Skin of body (tissue), 2 donors: ENCODE results near the gene SLC26A1. TPM values are rescaled to one million over a fixed set of nuclear protein-coding genes. Genes with fewer than 3 reads are reported as not detected.
A peak's percentile ranks its signal among the peaks of the same experiment; 100 is the strongest.
"Not testable (repeated sequence)": the region's sequence is repeated elsewhere in the genome, so short reads cannot be mapped to it uniquely, and the experiment has no call there.

ENCODE experiments used
- DNase-seq: peaks from one replicate; lab custom pipeline; 2025; lab: John Stamatoyannopoulos, UW
- total RNA-seq: library from RNA; depleted of rRNA; stranded (reverse); fragments of >200 nt; gene quantifications from one replicate; pipeline ENCODE4 v1.2.3, GENCODE V29; 2014

The SLC26A1 gene
- total RNA-seq, 1 donor from 2014 or later = 0.30 TPM

DNA sequence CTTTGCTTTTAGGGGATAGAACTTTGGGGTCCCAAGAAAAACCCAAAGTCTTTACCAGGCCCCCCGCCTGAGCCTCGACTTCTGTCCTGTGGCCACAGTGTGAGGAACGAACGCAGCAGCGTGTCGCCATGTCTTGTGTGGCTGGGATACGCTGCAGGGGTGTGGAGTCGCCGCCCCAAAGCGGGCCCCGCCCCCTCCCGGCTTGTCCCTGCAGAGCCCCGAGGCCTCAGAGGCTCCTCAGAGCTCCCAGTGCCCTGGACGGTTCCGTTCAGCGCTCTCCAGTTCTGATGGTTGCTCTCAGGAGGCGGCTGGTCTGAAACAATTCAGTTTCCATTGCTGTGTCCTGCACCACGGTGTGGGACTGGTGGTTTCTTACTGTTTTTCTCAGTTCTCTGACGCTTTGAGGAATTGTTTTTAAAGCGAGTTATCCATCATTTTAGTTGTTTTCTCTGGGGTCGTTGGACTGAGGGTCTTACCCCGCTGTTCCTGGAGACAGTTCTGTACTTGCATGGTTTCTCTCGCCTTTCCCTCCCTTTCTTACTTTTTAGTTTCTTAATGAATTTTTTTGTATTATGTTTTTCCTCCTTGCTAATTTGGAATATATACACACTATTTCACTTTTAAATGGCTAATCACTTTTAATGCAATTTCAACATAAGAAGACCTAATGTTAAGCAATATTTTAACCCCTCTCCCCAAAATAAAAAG lies 7.9 kb downstream of the SLC26A1 start:
- DNase-seq = no peak

DNA sequence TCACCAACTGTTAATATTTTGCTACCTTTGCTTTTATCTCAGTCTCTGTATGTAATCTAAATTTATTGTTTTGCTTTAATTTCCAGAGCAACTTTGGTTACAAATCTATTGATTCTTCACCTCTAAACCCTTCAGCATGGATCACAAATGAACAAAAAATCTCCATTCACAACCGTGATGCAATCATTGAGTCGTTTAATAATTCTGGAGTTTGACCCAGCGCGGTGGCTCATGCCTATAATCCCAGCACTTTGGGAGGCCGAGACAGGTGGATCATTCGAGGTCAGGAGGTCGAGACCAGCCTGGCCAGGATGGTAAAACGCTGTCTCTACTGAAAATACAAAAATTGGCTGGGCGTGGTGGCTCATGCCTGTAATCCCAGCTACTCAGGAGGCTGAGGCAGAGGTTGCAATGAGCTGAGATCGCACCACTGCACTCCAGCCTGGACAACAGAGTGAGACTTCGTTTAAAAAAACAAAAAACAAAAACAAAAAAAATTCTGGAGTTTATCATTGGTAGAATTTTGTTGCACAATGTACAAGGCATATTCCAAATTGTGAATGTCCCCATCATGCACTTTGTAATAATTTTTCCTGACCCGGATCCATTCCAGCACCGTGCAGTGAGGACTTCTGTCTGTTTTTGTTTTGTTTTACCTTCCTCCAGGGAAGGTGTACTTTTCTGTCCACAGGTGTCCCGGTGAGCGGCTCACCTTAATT lies 8.7 kb downstream of the SLC26A1 start:
- no peak for DNase-seq

DNA sequence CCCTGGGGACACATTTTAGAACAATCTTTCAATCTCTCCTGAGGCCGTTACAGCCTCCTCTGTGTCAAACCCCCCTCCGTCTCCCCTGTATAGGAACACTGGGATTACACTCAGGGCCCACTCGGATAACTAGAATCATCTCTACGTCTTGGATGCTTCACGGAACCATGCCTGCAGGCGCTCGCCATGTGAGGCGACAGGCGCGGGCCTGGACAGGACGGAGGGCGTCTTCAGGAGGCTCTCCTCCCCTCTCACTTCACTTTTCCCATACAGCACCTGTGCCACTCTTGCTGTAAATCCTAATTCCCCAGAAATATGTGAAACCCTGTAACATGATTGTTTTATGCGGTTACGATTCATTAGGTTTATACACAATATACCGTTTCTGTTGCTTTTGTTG lies 10.4 kb downstream of the SLC26A1 start:
- no peak for DNase-seq

DNA sequence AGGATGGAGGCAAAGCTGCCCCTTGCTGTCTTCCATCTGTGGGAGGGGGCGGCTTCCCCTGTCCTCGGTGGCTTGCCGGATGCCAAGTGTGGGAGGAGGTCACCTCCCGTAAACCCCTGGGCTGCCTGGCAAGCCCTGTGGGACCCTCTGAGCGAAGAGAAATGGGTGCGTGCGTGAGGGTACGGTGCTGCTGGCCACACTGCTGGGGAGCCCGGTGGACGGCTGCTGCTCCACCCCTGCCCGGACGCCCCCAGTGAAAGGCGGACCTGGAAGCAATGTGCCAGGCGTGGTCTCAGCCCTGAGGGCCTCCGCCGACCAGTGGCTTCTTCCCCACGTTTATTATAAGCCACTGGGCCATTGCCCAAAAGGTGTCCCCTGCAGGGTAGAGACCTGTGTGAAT lies 10.9 kb downstream of the SLC26A1 start:
- no peak for DNase-seq

DNA sequence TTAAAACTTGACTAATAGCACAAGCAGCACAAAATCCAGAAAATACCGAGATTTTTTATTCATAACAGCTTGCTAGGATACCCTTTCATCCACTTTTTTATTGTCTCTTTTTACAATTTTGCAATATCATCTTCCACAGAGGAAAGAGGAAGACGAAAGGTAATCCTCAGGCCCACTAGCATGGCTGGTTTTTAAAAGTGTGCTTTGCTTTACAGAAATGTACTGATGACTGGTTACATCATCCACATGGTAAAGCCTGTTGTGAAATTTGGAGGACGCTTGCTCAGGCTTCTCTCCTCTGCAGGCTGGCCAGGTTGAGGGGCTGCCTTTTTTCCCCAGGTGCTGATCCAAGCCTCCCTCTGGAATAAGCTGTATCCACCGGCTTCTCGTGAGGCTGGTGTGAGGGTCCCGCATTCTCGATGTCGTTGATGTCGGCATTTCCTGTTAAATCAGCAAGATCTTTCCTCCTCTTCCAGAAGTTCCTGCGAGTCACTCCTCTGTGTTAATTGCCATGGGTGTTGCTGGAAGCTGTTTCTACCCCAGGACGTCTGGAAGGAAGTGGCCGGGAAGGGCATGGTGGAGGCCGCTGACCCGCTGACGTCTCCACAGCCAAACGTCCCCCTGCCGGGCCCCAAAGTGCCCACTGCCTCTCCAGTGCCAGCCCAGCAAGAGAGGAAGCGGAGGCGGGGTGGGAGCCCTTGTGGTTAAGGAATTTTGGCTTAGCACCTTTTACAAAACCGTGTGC lies 14.1 kb downstream of the SLC26A1 start:
- DNase-seq = no peak

DNA sequence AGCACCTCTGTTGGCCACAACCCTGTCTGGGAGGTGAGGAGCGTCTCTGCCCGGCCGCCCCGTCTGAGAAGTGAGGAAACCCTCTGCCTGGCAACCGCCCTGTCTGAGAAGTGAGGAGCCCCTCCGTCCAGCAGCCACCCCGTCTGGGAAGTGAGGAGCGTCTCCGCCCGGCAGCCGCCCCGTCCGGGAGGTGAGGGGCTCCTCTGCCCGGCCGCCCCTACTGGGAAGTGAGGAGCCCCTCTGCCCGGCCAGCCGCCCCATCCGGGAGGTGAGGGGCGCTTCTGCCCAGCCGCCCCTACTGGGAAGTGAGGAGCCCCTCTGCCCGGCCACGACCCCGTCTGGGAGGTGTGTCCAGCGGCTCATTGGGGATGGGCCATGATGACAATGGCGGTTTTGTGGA lies 17.2 kb downstream of the SLC26A1 start:
- DNase-seq = not testable (repeated sequence)

DNA sequence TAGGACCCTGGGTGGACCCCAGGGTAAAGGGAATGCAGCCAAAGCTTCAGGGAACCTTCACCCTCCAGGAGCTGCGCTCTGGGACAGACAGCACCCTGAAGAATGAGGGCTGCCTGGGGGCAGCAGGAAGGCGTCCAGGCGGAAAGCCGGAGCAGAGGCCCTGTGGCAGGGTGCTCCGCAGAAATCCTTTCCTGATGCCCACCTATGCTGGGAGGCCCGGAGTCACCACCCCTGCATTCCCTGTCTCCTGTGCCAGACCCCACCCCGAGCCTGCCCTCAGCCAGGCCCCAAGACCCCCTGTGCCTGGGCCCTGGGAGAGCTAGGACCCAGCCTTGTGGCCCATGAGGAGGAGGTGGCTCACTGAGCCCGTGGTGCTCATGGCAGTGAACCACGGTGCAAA lies 18.5 kb downstream of the SLC26A1 start:
- DNase-seq = no peak

DNA sequence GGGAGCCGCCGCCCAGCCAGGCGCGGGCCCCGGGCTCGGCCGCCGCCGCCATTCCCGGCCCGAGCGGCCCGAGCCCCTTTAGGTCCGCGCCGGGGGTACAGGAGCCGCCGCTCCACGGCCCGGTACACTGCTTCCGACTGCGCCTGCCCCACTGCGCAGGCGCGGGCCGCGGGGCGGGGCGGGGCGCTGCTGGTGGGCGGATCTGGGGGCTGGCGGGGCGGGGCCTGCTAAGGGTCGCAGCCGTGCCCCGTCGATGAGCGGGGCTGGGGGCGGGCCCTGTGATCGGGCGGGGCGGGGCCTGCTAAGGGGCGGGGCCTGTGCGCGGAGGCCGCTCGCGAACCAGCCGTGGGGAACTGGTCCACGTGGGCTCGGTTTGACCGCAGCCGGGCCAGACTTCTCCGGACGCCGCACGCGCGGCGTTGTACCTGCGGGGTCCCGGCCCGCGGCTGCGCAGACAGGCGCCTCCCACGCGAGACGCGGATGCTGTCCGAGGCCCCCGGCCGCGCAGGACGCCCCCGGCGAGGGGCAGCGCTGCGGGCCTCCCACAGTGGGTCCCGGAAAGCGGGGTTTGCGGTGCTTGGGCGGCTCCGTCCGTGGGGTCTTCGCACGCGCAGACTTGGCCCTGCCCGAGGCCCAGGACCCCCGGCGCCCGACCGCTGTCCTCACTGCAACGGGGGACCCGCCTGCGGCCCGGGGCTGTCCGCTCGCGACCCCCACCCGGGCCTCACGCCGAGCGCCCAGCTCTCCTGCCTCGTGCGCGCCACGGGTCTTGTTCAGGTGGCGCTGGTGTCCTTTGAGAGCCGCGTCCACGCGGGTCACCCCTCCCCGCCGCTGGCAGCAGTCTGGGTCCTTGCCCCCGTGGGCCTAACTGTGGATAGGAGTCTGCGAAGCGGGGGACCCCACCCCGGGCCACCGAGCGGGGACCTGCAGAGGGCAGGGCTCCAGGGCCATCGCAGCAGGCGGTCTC lies 19.5 kb downstream of the SLC26A1 start, which contains the start of gene DGKQ:
DGKQ (minus strand) TSS at position 139 of the 967 bp plus-strand sequence; CDS start at position 52, 87 bp downstream.
- peak; percentile 60 for DNase-seq

DNA sequence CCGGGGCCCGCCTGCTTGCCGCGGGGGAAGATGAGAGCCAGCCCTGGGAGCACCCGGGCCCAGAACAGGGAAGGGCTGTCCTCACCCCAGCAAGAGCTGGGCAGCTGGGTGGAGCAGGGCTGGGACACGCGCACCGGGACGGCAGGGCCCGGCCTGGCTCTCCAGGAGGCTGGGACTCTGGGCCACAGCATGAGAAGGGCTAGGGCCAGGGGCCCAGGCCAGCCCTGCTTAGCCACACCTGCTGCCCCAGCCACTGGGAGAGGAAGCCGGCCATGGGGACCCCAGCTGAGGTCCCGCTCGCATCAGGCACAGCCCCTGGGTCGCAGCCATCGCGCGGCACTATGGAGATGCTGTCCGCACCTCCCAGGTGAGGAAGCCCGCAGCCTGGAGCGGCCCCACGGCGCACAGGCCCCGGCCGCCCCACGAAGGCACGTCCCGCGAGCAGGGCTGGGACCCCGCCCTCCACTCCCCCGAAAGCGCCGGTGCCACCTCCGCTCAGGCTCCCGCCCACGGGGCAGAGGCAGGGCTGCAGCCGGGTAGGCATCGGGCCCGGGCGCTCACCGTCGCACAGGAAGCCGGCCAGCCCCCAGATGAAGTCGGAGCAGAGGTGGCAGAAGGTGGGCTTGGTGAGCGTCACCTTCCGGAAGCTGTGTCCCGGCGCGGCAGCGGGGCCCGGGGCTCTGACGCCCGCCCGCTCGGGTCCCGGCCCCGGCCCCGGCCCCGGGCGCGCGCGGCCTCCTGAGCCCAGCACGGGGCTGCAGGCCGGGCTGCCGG lies 20.4 kb downstream of the SLC26A1 start:
- no peak for DNase-seq

DNA sequence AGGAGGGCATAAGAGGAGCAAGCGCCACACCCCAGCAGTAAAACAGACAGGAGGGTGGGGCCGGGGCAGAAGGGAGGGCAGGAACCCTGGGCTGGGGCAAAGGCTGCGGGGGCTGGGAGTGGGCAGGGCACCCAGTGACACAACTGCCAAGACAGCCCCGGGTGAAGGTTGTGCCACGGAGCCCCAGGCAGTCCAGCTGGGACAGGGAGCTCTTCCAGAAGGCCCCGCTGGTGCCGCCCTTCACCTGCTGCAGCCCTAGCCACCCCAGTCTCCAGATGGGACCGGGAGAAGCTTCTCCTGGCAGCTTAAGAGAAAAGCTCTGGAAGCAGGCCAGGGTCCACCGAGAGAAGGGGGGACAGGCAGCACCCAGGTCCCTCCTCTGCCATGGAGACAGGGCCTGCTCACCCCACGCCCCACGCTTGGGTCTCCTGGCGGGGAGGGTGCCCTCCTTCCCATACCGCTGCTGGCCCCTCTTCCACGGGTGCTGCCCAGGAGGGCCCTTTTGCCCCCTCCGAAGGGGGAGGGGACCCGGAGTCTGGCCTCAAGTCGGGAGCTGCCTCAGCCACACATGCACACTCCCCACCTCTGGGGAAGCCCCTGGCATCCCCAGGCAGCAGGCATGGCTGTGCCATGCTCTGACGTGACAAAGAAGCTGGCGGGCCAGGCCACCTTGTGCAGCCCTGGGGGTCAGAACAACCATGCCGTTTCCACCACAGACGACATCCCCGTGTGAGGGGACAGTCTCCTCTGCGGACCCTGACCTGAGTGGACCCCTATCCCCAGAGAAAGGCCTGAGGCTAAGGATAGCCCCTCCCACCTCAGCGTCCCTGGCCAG lies 21.3 kb downstream of the SLC26A1 start:
- DNase-seq = no peak

DNA sequence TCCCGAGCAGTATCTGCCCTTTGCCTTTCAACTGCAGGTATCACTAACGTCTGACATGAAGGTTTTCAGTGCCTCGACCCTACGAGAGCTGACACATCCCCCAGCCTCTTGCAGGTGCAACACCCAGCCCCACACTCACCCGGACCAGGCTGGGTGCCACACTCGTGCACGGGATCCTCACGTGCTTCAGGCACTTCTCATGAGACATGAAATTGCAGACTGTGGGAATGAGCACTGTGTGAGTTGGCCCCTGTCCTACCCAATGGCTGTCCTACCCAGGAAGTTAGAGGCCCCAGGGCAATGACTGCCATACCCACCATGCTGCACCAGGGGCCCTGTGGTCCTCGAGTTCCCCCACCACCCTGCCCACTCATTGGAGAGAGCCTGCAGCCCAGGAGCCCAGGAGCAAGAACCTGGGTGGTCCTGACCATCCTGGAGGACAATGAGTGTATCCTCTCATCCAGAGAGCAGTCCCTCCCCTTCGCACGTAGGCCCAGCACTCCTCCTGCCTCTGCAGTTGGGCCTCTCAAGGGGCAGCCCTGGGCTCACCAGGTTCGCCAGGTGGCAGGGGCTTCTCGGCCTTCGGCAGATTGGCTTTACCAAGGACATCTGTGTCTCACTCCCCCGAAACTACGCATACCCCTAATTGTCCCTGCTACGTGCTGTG lies 22.2 kb downstream of the SLC26A1 start:
- no peak for DNase-seq

DNA sequence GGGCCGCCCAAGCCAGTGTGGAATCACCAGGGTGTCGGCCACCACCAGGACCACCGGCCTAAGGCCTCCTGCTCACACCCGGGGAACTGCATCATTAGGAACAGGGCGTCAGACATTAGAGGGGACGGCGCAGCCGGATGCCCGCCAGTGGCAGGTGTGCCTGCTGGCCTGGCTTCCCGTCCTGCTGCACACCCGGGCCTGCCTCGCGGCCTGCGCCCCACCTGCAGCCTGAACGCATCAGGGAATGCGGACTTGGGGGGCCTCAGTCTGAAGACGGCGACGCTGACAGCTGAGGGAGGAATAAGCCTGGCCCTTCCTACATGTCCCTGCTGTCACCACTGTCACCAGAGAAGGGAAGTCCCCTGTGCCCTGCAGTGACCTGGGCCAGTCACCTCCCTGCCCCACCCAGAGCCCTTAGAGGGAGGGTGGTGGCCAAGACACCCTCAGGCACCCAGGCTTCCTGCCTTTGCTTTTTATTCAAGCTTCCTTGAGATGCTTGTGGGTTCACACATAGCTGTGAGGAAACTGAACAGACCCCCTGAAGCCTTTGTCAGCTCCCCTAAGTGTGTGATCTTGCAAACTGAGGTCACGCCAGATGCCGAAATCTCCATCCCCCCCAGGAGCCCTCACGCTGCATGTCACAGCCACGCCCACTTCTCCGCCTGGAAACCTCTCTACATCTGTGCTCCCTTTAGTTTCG lies 23.0 kb downstream of the SLC26A1 start:
- no peak for DNase-seq

DNA sequence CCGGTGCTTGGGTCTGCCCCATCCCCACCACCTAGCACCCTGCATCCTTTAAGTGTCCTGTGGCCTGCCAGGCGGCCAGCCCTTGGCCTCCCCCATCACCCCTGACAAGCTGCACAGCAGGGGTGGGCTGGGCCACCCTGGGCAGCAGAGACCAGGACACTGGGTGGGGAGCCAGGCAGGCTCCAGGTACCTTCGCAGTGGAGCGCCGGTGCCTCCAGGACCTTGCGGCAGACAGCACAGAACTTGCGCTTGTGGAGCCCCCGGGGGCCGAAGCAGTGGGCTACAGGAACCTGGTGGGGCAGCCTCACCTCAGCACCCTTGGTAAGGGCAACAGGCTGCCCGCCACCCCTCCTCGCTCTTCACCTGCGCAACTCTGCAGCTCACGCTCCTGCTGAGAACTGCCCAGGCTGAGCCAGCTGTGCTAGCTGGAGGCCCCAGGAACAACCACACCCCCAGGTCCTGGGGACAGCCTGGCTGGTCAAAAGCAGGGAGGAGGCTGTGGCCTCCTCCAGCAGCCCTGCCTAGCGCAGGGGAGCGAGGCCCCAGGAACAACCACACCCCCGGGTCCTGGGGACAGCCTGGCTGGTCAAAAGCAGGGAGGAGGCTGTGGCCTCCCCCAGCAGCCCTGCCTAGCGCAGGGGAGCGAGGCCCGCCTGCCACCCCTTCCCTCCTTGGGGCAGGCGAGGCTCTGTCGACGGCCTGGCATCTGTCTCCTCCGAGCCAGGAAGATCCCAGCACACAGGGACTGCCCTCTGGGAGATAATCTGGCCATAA lies 24.4 kb downstream of the SLC26A1 start:
- DNase-seq = no peak

DNA sequence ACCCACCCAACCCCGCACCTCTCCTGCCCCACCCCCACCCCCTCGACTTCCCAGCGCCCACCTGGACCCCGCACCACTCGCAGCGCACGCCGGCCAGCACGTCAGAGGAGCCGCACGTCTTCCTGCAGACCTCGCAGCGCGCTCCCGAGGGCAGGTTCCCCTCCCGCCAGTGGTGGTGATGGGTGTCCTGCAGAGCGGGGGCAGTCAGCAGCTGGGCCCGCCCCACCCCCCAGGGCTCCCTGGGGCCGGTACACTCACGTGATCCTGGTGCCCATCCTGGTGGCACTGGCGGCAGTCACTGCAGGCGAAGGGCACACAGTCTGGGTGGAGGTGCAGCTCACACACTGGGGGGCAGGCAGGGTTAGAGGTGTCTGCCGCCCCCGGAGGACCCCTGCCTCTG lies 25.0 kb downstream of the SLC26A1 start:
- no peak for DNase-seq

DNA sequence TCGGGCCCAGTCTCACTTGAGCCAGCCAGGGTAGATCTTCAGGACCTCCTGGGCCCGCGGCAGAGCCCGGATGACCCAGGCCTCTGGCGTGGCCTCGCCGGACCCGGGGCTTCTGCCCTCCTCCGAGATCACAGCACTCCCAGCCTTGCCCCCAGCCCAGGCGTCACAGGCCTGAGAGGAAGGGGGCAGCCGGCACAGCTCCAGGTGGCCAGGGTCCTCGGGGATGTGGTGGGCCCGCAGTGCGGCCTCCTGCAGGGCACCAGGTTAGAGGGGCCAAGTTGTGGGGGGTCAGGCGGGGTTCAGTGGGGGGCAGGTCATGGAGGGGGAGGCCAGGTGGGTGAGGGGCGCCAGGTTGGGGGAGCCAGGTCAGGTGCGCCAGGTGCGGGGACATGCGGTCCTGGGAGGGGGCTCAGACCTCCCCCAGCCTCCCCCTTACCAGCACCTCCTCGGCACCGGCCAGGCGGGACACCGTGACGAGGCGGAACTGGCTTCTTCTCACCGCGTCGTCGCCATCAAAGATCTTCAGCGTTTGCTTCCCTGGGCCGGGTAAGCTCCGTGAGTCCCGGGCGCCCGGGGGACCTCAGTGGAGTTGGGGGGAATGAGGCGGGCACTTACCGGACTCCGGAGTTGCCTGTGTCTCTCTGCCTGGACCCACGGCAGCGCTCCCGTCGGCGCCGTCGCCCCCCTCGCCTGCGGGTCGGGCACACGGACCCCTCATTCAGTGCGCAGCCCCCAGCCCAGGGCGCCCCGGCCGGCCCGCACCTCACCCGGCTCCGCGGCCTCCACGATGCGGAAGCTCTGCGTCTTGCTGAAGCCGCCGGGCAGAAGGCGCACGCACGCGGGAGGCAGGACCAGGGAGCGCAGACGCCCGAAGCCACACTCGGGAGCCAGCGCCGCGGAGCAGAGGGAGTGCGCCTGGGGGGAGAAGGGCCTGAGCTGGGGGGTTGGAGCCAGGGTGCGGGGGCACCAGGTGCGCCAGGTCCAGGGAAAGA lies 25.8 kb downstream of the SLC26A1 start:
- no peak for DNase-seq
